ENCODE results near the gene C16orf90. TPM values are rescaled to one million over a fixed set of nuclear protein-coding genes. Genes with fewer than 3 reads are reported as not detected.

Gene C16orf90, protein sequence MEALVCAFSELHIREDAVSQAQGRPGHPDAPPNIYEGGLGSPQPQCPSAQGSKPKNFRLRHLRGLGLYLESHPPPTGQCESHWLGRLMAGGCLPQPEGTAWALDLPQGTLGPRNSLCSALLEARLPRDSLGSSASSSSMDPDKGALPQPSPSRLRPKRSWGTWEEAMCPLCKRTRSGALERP
- polyA plus RNA-seq, result not detected
- long read RNA-seq, donor 1, result 0 reads
- long read RNA-seq, donor 2, result 0 reads
- long read RNA-seq, donor 3, result 0 reads
- long read RNA-seq, donor 4, result 0 reads
- long read RNA-seq, donor 5, result 0 reads
- long read RNA-seq, donor 6, result 0 reads
- long read RNA-seq, donor 7, result 0 reads
- long read RNA-seq, donor 8, result 0 reads
- long read RNA-seq, donor 9, result 0 reads
- long read RNA-seq, donor 10, result 0 reads
- long read RNA-seq, donor 11, result 0 reads

GRCh38 chr16:3495176-3495575 is at the start of gene C16orf90:
C16orf90 (minus strand) TSS chr16:3495489; CDS start chr16:3495421, 68 bp downstream.
- Histone ChIP-seq H3K27me3 (ENCODE audit: control insufficient read depth, insufficient read depth, low read length) (no peaks in the 10 kb centered on the region), H3K27ac (ENCODE audit: low read length) (no peak within 1 kb of the TSS), H3K4me1 (ENCODE audit: control insufficient read depth, insufficient read depth, low read length) (no peaks in the 10 kb centered on the region), H3K36me3 (ENCODE audit: control insufficient read depth, insufficient read depth, low read length) (no peaks in the 10 kb centered on the region), H3K9me3 (ENCODE audit: control insufficient read depth, low read depth, low read length) (peaks cover 3% of the 10 kb centered on the region), H3K4me3 (ENCODE audit: low read length) (no peak within 1 kb of the TSS)
- no CpG with 5 or more reads among the region's 3 CpGs for WGBS (ENCODE audit: insufficient coverage, low lambda C conversion rate)
- no peak for DNase-seq

DNA sequence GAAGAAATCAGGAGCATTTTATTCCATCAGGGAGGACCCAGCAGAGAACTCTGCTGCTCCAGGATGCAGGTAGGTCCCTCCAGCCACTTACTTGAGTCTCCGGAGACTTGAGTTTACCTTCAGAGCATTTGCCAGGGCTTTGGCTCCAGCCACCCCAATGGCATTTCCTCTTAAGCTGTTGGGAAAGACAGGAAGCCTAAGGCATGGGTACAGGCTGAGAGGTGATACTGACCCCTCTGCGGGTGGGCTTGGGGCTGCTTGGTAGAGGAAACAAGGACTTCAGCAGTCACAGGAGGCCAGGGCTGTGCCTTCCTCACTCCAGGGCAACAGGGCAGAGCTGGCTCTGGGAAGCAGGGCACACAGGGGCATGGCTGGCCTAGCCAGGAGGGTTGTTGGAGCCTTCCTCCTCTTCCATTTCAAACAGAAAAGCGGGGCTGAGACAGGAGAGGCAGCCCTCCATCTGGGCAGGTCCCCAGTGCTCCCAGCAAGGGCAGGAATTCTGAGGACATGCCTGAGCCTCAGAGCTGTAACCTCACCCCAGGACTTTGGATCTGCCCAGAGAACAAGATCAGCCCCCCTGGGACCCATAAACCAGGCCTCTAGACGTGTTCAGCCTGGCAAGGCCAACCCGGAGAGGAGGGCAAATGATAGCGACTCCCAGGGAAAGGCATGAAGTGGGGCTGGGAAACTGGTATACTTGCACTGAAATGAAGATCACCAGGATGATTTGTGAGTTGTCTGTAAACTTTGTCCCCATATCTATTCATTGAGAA is 47.5 kb upstream of the C16orf90 start:
- H3K4me1 ChIP-seq (ENCODE audit: control insufficient read depth, insufficient read depth, low read length), result no peaks in the 10 kb centered on the region
- no peak overlapping the region for H3K4me3 ChIP-seq (ENCODE audit: low read length)
- no CpG with 5 or more reads among the region's 6 CpGs for WGBS (ENCODE audit: insufficient coverage, low lambda C conversion rate)
- H3K36me3 ChIP-seq (ENCODE audit: control insufficient read depth, insufficient read depth, low read length), result peaks cover 14% of the 10 kb centered on the region
- H3K27ac ChIP-seq (ENCODE audit: low read length), result no peak overlapping the region
- no peaks in the 10 kb centered on the region for H3K27me3 ChIP-seq (ENCODE audit: control insufficient read depth, insufficient read depth, low read length)
- DNase-seq, result peak; percentile 17 to 47
- no peaks in the 10 kb centered on the region for H3K9me3 ChIP-seq (ENCODE audit: control insufficient read depth, low read depth, low read length)

GRCh38 chr16:3541527-3542155 is 46.4 kb upstream of the C16orf90 start:
- no CpG with 5 or more reads among the region's 13 CpGs for WGBS (ENCODE audit: insufficient coverage, low lambda C conversion rate)
- H3K9me3 ChIP-seq (ENCODE audit: control insufficient read depth, low read depth, low read length), result no peaks in the 10 kb centered on the region

DNA sequence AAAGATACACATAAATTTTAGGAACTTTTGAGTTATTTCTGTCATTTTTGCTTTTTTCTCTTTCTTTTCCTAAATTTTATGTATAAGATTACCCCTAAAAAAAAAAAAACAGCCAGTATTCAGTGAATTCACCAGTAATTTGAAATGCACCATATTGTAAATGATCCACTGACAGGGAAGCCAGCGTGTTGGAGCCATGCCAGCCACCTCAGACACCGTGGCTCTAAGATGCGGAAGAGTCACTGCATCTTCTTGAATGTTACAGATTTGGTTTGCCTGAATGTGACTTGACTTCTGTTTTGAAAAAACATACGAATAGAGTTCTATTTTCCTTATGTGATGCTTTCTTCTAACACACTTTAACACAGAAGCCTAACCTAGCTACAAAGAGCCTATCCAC is 42.9 kb upstream of the C16orf90 start:
- peaks cover 42% of the 10 kb centered on the region for H3K36me3 ChIP-seq (ENCODE audit: control insufficient read depth, insufficient read depth, low read length)
- WGBS (ENCODE audit: insufficient coverage, low lambda C conversion rate), result 50% methylated on average over 2 of the region's 4 CpGs
- no peak overlapping the region for H3K27ac ChIP-seq (ENCODE audit: low read length)
- H3K4me3 ChIP-seq (ENCODE audit: low read length), result no peak overlapping the region
- no peaks in the 10 kb centered on the region for H3K4me1 ChIP-seq (ENCODE audit: control insufficient read depth, insufficient read depth, low read length)
- no peak for DNase-seq
- H3K27me3 ChIP-seq (ENCODE audit: control insufficient read depth, insufficient read depth, low read length), result no peaks in the 10 kb centered on the region
- H3K9me3 ChIP-seq (ENCODE audit: control insufficient read depth, low read depth, low read length), result no peaks in the 10 kb centered on the region

More at GRCh38 chr16:3541527-3542155, 46.4 kb upstream of the C16orf90 start:
- H3K4me1 ChIP-seq (ENCODE audit: control insufficient read depth, insufficient read depth, low read length), result no peaks in the 10 kb centered on the region
- no peak for DNase-seq
- H3K27me3 ChIP-seq (ENCODE audit: control insufficient read depth, insufficient read depth, low read length), result no peaks in the 10 kb centered on the region
- peaks cover 18% of the 10 kb centered on the region for H3K36me3 ChIP-seq (ENCODE audit: control insufficient read depth, insufficient read depth, low read length)
- no peak overlapping the region for H3K4me3 ChIP-seq (ENCODE audit: low read length)
- H3K27ac ChIP-seq (ENCODE audit: low read length), result no peak overlapping the region

GRCh38 chr16:3536851-3537250 is 41.6 kb upstream of the C16orf90 start:
- DNase-seq, result no peak
- Histone ChIP-seq H3K9me3 (ENCODE audit: control insufficient read depth, low read depth, low read length) (no peaks in the 10 kb centered on the region), H3K4me1 (ENCODE audit: control insufficient read depth, insufficient read depth, low read length) (no peaks in the 10 kb centered on the region), H3K36me3 (ENCODE audit: control insufficient read depth, insufficient read depth, low read length) (peaks cover 48% of the 10 kb centered on the region), H3K27me3 (ENCODE audit: control insufficient read depth, insufficient read depth, low read length) (no peaks in the 10 kb centered on the region), H3K27ac (ENCODE audit: low read length) (no peak overlapping the region), H3K4me3 (ENCODE audit: low read length) (no peak overlapping the region)
- no CpG with 5 or more reads among the region's 4 CpGs for WGBS (ENCODE audit: insufficient coverage, low lambda C conversion rate)

GRCh38 chr16:3536271-3536731 is 41.0 kb upstream of the C16orf90 start:
- Histone ChIP-seq H3K9me3 (ENCODE audit: control insufficient read depth, low read depth, low read length) (no peaks in the 10 kb centered on the region), H3K4me3 (ENCODE audit: low read length) (no peak overlapping the region), H3K27me3 (ENCODE audit: control insufficient read depth, insufficient read depth, low read length) (no peaks in the 10 kb centered on the region), H3K4me1 (ENCODE audit: control insufficient read depth, insufficient read depth, low read length) (no peaks in the 10 kb centered on the region), H3K36me3 (ENCODE audit: control insufficient read depth, insufficient read depth, low read length) (peaks cover 44% of the 10 kb centered on the region), H3K27ac (ENCODE audit: low read length) (no peak overlapping the region)
- 76% methylated on average over 2 of the region's 3 CpGs for WGBS (ENCODE audit: insufficient coverage, low lambda C conversion rate)
- DNase-seq, result no peak

DNA sequence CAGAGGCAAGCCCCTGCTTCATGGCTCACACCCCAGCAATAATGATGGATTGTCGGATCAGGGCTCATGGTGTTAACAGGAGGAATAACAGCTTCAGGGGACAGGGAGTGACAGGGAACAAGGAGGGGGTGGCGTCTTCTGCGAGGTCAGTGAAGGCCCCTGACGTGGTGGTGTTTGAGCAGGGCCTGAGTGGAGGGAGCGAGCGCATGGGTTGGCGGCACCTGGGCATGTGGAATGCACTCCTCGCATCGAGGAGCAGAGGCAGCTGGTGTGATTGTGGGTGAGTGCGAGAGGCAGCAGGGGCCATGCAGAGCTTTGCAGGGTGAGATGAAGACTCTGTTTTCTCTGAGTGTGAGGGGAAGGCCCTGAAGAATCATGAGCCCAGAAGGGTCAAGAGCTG is 38.8 kb upstream of the C16orf90 start:
- DNase-seq, result no peak
- no CpG with 5 or more reads among the region's 10 CpGs for WGBS (ENCODE audit: insufficient coverage, low lambda C conversion rate)
- H3K27ac ChIP-seq (ENCODE audit: low read length), result no peak overlapping the region
- peaks cover 54% of the 10 kb centered on the region for H3K36me3 ChIP-seq (ENCODE audit: control insufficient read depth, insufficient read depth, low read length)
- H3K4me1 ChIP-seq (ENCODE audit: control insufficient read depth, insufficient read depth, low read length), result no peaks in the 10 kb centered on the region
- no peaks in the 10 kb centered on the region for H3K9me3 ChIP-seq (ENCODE audit: control insufficient read depth, low read depth, low read length)
- no peaks in the 10 kb centered on the region for H3K27me3 ChIP-seq (ENCODE audit: control insufficient read depth, insufficient read depth, low read length)
- H3K4me3 ChIP-seq (ENCODE audit: low read length), result no peak overlapping the region

DNA sequence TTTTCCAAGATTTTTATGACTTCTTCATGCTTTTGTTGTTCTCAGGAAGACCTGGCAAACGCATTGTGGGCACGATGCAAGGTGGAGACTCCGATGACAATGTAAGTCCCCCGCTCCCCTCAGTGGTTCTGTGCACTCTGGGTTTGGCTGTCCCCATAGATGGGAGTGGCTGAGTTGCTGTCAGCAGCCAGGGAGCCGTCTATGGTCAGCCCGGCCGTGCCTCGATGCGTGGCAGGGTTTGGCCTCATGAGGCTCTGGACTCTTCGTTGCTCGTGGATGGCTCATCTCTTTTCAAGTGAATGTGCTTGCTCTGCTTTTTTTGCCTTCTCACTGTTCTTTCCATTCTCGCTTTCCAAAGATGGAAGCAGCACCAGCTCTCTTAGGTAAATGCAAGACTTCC is 37.5 kb upstream of the C16orf90 start:
- no CpG with 5 or more reads among the region's 12 CpGs for WGBS (ENCODE audit: insufficient coverage, low lambda C conversion rate)
- no peak for DNase-seq
- H3K4me3 ChIP-seq (ENCODE audit: low read length), result no peak overlapping the region
- no peak overlapping the region for H3K27ac ChIP-seq (ENCODE audit: low read length)
- no peaks in the 10 kb centered on the region for H3K9me3 ChIP-seq (ENCODE audit: control insufficient read depth, low read depth, low read length)
- H3K27me3 ChIP-seq (ENCODE audit: control insufficient read depth, insufficient read depth, low read length), result no peaks in the 10 kb centered on the region
- H3K36me3 ChIP-seq (ENCODE audit: control insufficient read depth, insufficient read depth, low read length), result peaks cover 59% of the 10 kb centered on the region
- H3K4me1 ChIP-seq (ENCODE audit: control insufficient read depth, insufficient read depth, low read length), result no peaks in the 10 kb centered on the region

DNA sequence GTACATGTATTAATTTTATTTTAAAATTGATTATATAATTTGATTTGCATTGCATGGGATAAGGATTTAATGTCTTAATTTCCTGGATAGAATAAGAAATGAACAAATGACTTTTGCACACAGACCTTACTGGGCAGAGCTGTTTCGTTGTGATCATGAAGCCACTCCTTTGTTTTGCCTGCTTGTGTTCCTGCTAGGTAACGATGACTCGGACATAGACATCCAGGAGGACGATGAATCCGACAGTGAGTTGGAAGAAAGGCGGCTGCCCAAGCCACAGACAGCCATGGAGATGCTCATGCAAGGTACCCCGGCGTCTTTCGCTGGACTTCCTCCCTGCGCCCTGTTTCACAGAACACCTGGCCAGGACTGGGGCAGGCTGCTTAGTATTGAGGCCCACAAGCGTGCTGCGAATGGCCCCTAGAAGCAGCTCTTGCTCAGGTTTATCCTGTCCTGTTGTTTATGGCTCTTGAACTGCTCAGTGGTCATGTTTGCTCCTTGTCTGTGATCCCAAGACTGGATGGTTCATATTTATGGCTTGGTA is 35.2 kb upstream of the C16orf90 start:
- Histone ChIP-seq H3K4me1 (ENCODE audit: control insufficient read depth, insufficient read depth, low read length) (no peaks in the 10 kb centered on the region), H3K27ac (ENCODE audit: low read length) (no peak overlapping the region), H3K4me3 (ENCODE audit: low read length) (no peak overlapping the region), H3K36me3 (ENCODE audit: control insufficient read depth, insufficient read depth, low read length) (peaks cover 65% of the 10 kb centered on the region), H3K27me3 (ENCODE audit: control insufficient read depth, insufficient read depth, low read length) (no peaks in the 10 kb centered on the region), H3K9me3 (ENCODE audit: control insufficient read depth, low read depth, low read length) (no peaks in the 10 kb centered on the region)
- no CpG with 5 or more reads among the region's 12 CpGs for WGBS (ENCODE audit: insufficient coverage, low lambda C conversion rate)
- DNase-seq, result no peak

- Histone ChIP-seq H3K27me3 (ENCODE audit: control insufficient read depth, insufficient read depth, low read length) (no peaks in the 10 kb centered on the region), H3K27ac (ENCODE audit: low read length) (no peak overlapping the region), H3K9me3 (ENCODE audit: control insufficient read depth, low read depth, low read length) (no peaks in the 10 kb centered on the region), H3K4me3 (ENCODE audit: low read length) (no peak overlapping the region), H3K36me3 (ENCODE audit: control insufficient read depth, insufficient read depth, low read length) (peaks cover 64% of the 10 kb centered on the region), H3K4me1 (ENCODE audit: control insufficient read depth, insufficient read depth, low read length) (no peaks in the 10 kb centered on the region)
- DNase-seq, result no peak
Observed at GRCh38 chr16:3529175-3529574, 33.9 kb upstream of the C16orf90 start.

Data from large intestine (tissue), 12 donors.